Measurements from ENCODE around the gene ARSG. TPM values are rescaled to one million over a fixed set of nuclear protein-coding genes. Genes with fewer than 3 reads are reported as not detected.
A peak's percentile ranks its signal among the peaks of the same experiment; 100 is the strongest.

Gene ARSG
- total and polyA plus RNA-seq, 2 of the 4 experiments (the other 2 are of a cell fraction) = 2.9 to 3.0 TPM

- Histone ChIP-seq H3K4ac (ENCODE audit: low read depth, low read length) (0 out of 2 replicates have a peak overlapping the region, but pooled peaks have one; percentile 11), H2BK120ac (ENCODE audit: low read depth, low read length) (peak overlapping the region; percentile 59; the same call in 1 of the 2 replicates), H2BK20ac (ENCODE audit: low read depth, low read length) (0 out of 2 replicates have a peak overlapping the region, but pooled peaks have one; percentile 1), H2BK15ac (ENCODE audit: low read depth, low read length) (no peak overlapping the region), H4K8ac (ENCODE audit: low read depth in 2 of 2, low read length in 2 of 2) (no peak overlapping the region), H4K91ac (ENCODE audit: insufficient read depth, low read depth, low read length) (no peak overlapping the region), H3K27ac (ENCODE audit: insufficient read depth, low read length) (no peak overlapping the region), H2BK5ac (ENCODE audit: low read depth, low read length, poor library complexity, severe bottlenecking) (no peak overlapping the region), H4K5ac (ENCODE audit: low read depth, low read length) (no peak overlapping the region), H2AK5ac (ENCODE audit: low read depth, low read length) (no peak overlapping the region), H3K36me3 (ENCODE audit: control insufficient read depth, insufficient read depth, low read length) (no peaks in the 10 kb centered on the region), H3K4me2 (ENCODE audit: low read depth, low read length) (no peak overlapping the region), H3K56ac (ENCODE audit: extremely low read depth, insufficient read depth, low read length) (no peak overlapping the region), H3K14ac (replicated peaks; ENCODE audit: low read depth, low read length) (0 out of 2 replicates have a peak overlapping the region, but pooled peaks have one; percentile 70), H4K20me1 (ENCODE audit: insufficient read depth, low read length) (no peaks in the 10 kb centered on the region), H3K27me3 (ENCODE audit: control insufficient read depth, insufficient read depth, low read length) (no peaks in the 10 kb centered on the region), H3K4me3 (ENCODE audit: insufficient read depth, low read depth, low read length) (no peak overlapping the region), H3K9me1 (ENCODE audit: insufficient read depth, low read length) (peaks cover 5% of the 10 kb centered on the region), H3K23ac (ENCODE audit: low read depth, low read length) (no peak overlapping the region), H2AFZ (replicated peaks; ENCODE audit: low read length, poor library complexity) (peak overlapping the region; percentile 44), H3K79me1 (ENCODE audit: low read depth in 1 of 2, low read length in 2 of 2) (no peaks in the 10 kb centered on the region), H2AK9ac (replicated peaks; ENCODE audit: low read depth, low read length, poor library complexity) (no peak overlapping the region), H3K4me1 (ENCODE audit: control insufficient read depth, insufficient read depth, low read length) (peaks cover 4% of the 10 kb centered on the region), H3K9ac (ENCODE audit: low read depth, low read length) (no peak overlapping the region), H3K9me3 (ENCODE audit: control insufficient read depth, insufficient read depth, low read length) (no peaks in the 10 kb centered on the region), H3K18ac (ENCODE audit: low read depth, low read length) (no peak overlapping the region)
- ATAC-seq (ENCODE audit: low read depth) (no peak), DNase-seq (no peak)
- intact Hi-C loops (cut with micrococcal nuclease) (no loop called here), dilution Hi-C loops (cut with HindIII; ENCODE audit: low sequenced_read_pairs, unreplicated experiment) (no loop called here), in situ Hi-C loops (cut with MboI; ENCODE audit: low sequenced_read_pairs) (loop anchor here (5.0 kb wide), 1 partner anchor 138 kb away; no protein-coding TSS in a partner anchor)
- BruUV-seq (replicated peaks) = no TSS peak
- WGBS, 2 experiments (ENCODE audit: extremely low coverage in 2 of 2, insufficient read length in 1 of 2) = no CpG with 5 or more reads among the region's 4 CpGs
- TF ChIP-seq RCOR1 (IDR thresholded peaks at IDR 0.05; ENCODE audit: insufficient replicate concordance, low read length) = no peak
- CTCF ChIA-PET = interaction anchor here (1.9 to 2.2 kb wide), 3 partner anchors 12 to 109 kb away, joined by 9 to 27 read pairs (median 24); partner anchors contain the start of genes ARSG and SLC16A6
- POLR2A ChIA-PET (ENCODE audit: unreplicated experiment) = no interaction called here
Measured at GRCh38 chr17:68400404-68400735, 109.1 kb downstream of the ARSG start.

Measured in IMR-90 (cell line).